Nephron (organoid): ENCODE measurements around the gene HJV.

Experiments used
- H3K27ac Mint-ChIP-seq, 3 experiments: 2 replicates each; pipeline ENCODE4 v1.8.0; 2020; ENCODE audit warnings: mixed read lengths in 3 of 3, mild to moderate bottlenecking in 2 of 3, moderate library complexity in 1 of 3
- H3K27me3 Mint-ChIP-seq: 2 replicates; pipeline ENCODE4 v1.8.0; 2021; ENCODE audit warnings: low read depth, mild to moderate bottlenecking, moderate library complexity, mixed read lengths
- H3K36me3 Mint-ChIP-seq: 2 replicates; pipeline ENCODE4 v1.8.0; 2020; ENCODE audit warnings: low read depth, mixed read lengths
- H3K4me1 Mint-ChIP-seq: 2 replicates; pipeline ENCODE4 v1.8.0; 2020; ENCODE audit warnings: mixed read lengths
- H3K4me3 Mint-ChIP-seq, 3 experiments: 2 replicates each; pipeline ENCODE4 v1.8.0; 2020; ENCODE audit warnings: mild to moderate bottlenecking in 3 of 3, mixed read lengths in 3 of 3, moderate library complexity in 2 of 3
- H3K9me3 Mint-ChIP-seq: 2 replicates; pipeline ENCODE4 v1.8.0; 2020; ENCODE audit warnings: mixed read lengths
- CTCF ChIP-seq, 3 experiments: fragments of 200-600 bp; sonication (generic); IDR thresholded peaks; one replicate each; pipeline ENCODE4 v1.5.0; 2021; ENCODE audit warnings: antibody characterized with exemption in 3 of 3; ENCODE audit not compliant: unreplicated experiment in 3 of 3

HJV gene

GRCh38 chr1:145997718-145998023 is 23.9 kb downstream of the HJV start:
- Mint-ChIP-seq H3K4me1 (peaks cover 40% of the 10 kb centered on the region), H3K36me3 (peaks cover 38% of the 10 kb centered on the region), H3K4me3 (peak overlapping the region; percentile 90 to 96 (median 94)), H3K9me3 (no peaks in the 10 kb centered on the region), H3K27me3 (no peaks in the 10 kb centered on the region), H3K27ac (peak overlapping the region; percentile 95 to 97 (median 95))
- no peak for TF ChIP-seq CTCF (IDR thresholded peaks at IDR 0.05; ENCODE audit: unreplicated experiment in 3 of 3)

GRCh38 chr1:145997016-145997717 is 24.4 kb downstream of the HJV start:
- TF ChIP-seq CTCF (IDR thresholded peaks at IDR 0.05; ENCODE audit: unreplicated experiment in 3 of 3), result no peak
- no peaks in the 10 kb centered on the region for H3K9me3 Mint-ChIP-seq
- H3K27ac Mint-ChIP-seq, result peak overlapping the region; percentile 95 to 97 (median 95)
- H3K4me1 Mint-ChIP-seq, result peaks cover 45% of the 10 kb centered on the region
- H3K27me3 Mint-ChIP-seq, result no peaks in the 10 kb centered on the region
- peaks cover 43% of the 10 kb centered on the region for H3K36me3 Mint-ChIP-seq
- peak overlapping the region; percentile 90 to 96 (median 94) for H3K4me3 Mint-ChIP-seq

DNA sequence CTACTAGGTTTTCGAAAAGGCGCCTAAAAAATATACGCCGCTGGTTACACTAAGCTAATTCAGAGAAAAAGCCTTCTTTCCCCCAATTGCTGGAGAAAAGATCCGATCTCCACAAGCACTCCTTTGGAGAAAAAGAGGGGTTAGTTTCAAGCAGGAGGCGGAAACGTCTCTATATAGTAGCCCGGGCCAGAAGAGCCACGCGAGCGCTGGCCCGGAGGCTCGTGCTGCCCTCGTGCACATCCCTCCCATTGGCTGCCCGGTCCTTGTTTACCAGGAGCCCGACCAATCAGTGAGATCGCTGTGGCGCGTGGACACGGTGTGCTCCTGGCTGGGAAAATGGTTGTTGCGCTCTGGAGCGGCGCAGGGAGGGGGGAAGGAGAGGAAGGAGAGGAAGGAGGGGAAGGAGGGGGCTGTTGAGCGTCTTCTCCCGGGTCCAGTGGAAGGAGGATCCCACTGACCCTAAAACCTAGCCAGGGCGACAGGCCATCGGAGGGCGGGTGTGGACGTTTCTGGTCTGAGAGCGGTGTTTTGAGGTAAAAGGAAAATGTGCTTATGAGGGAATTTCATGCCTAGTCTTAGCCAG is 25.0 kb downstream of the HJV start, which contains the start of gene TXNIP:
TXNIP (minus strand) TSS at position 147 of the 583 bp plus-strand sequence. CDS start 313 bp downstream, outside the sequence.
- H3K36me3 Mint-ChIP-seq, result peaks cover 50% of the 10 kb centered on the region
- no peaks in the 10 kb centered on the region for H3K9me3 Mint-ChIP-seq
- TF ChIP-seq CTCF (IDR thresholded peaks at IDR 0.05; ENCODE audit: unreplicated experiment in 3 of 3), result no peak
- peak within 1 kb of the TSS; percentile 95 to 97 (median 95) for H3K27ac Mint-ChIP-seq
- H3K4me3 Mint-ChIP-seq, result peak within 1 kb of the TSS; percentile 90 to 96 (median 94)
- H3K27me3 Mint-ChIP-seq, result no peaks in the 10 kb centered on the region
- peaks cover 51% of the 10 kb centered on the region for H3K4me1 Mint-ChIP-seq

- H3K27me3 Mint-ChIP-seq, result no peaks in the 10 kb centered on the region
- peaks cover 55% of the 10 kb centered on the region for H3K36me3 Mint-ChIP-seq
- peaks cover 55% of the 10 kb centered on the region for H3K4me1 Mint-ChIP-seq
- no peaks in the 10 kb centered on the region for H3K9me3 Mint-ChIP-seq
- H3K27ac Mint-ChIP-seq, result peak overlapping the region; percentile 95 to 97 (median 95)
- no peak for TF ChIP-seq CTCF (IDR thresholded peaks at IDR 0.05; ENCODE audit: unreplicated experiment in 3 of 3)
- H3K4me3 Mint-ChIP-seq, result peak overlapping the region; percentile 90 to 96 (median 94)
These were observed 25.5 kb downstream of the HJV start for GRCh38 chr1:145995964-145996432.

DNA sequence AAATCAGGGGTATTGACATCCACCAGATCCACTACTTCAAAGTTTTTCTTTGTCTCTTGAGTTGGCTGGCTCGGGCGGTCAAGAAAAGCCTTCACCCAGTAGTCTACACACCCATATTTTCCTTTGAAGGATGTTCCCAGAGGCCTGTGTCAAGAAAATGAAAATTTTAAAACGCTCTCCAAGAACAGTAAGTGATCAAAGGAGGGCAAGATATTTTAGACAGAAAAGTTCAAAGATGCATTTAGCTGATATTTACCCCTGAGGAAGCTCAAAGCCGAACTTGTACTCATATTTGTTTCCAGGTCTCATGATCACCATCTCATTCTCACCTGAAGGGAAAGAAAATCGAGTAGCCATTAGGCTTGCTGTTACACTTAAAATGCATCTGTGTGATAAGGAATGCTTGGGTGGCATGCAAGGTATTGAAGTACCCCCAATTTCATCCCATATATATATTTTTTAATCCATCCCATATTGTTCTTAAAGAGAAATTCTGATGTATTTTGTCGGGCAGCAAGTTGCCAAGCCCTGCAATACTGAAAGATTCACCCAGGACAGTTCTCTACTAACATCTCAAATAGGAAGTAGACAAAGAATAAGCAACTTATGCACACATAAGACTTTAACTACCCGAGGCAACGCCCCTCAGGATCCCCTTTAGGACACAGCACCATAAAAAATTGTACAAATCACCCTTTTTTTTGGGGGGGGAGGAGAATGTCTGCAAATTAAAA is 26.2 kb downstream of the HJV start:
- H3K9me3 Mint-ChIP-seq, result no peaks in the 10 kb centered on the region
- peaks cover 58% of the 10 kb centered on the region for H3K36me3 Mint-ChIP-seq
- H3K4me3 Mint-ChIP-seq, result peak overlapping the region; percentile 90 to 96 (median 94)
- peaks cover 62% of the 10 kb centered on the region for H3K4me1 Mint-ChIP-seq
- no peak for TF ChIP-seq CTCF (IDR thresholded peaks at IDR 0.05; ENCODE audit: unreplicated experiment in 3 of 3)
- H3K27ac Mint-ChIP-seq, result peak overlapping the region; percentile 95 to 97 (median 95)
- no peaks in the 10 kb centered on the region for H3K27me3 Mint-ChIP-seq
